Measurements from ENCODE around the gene PAX5.

Gene PAX5

GRCh38 chr9:36928210-36928609 is 105.9 kb downstream of the PAX5 start:
- TF ChIP-seq FOXP2 (optimal IDR thresholded peaks at IDR 0.05; ENCODE audit: borderline replicate concordance, extremely low read depth, extremely low read length, insufficient read depth) (no peak), TAF1 (IDR thresholded peaks at IDR 0.05; ENCODE audit: borderline replicate concordance, insufficient read depth, low read length) (no peak), SIN3A (IDR thresholded peaks at IDR 0.05; ENCODE audit: borderline replicate concordance, insufficient read depth, low read length) (no peak), POLR2AphosphoS5 (IDR thresholded peaks at IDR 0.05; ENCODE audit: low read depth, low read length) (no peak), REST (IDR thresholded peaks at IDR 0.05; ENCODE audit: insufficient read depth in 1 of 2, low read depth in 2 of 2, low read length in 2 of 2) (no peak)

- no peak for TF ChIP-seq SIN3A (IDR thresholded peaks at IDR 0.05; ENCODE audit: borderline replicate concordance, insufficient read depth, low read length)
These were observed 109.2 kb downstream of the PAX5 start for GRCh38 chr9:36924757-36925432.

- TF ChIP-seq SIN3A (IDR thresholded peaks at IDR 0.05; ENCODE audit: borderline replicate concordance, insufficient read depth, low read length) = no peak
- no peak for TF ChIP-seq FOXP2 (optimal IDR thresholded peaks at IDR 0.05; ENCODE audit: borderline replicate concordance, extremely low read depth, extremely low read length, insufficient read depth)
- TF ChIP-seq POLR2AphosphoS5 (IDR thresholded peaks at IDR 0.05; ENCODE audit: low read depth, low read length) = no peak
- TF ChIP-seq REST (IDR thresholded peaks at IDR 0.05; ENCODE audit: insufficient read depth in 1 of 2, low read depth in 2 of 2, low read length in 2 of 2) = no peak
- TF ChIP-seq TAF1 (IDR thresholded peaks at IDR 0.05; ENCODE audit: borderline replicate concordance, insufficient read depth, low read length) = no peak
These were observed 110.0 kb downstream of the PAX5 start for GRCh38 chr9:36924071-36924470.

GRCh38 chr9:36923025-36923625 is 110.9 kb downstream of the PAX5 start:
- no peak for TF ChIP-seq REST (IDR thresholded peaks at IDR 0.05; ENCODE audit: insufficient read depth in 1 of 2, low read depth in 2 of 2, low read length in 2 of 2)
- no peak for TF ChIP-seq POLR2AphosphoS5 (IDR thresholded peaks at IDR 0.05; ENCODE audit: low read depth, low read length)
- TF ChIP-seq TAF1 (IDR thresholded peaks at IDR 0.05; ENCODE audit: borderline replicate concordance, insufficient read depth, low read length) = no peak
- TF ChIP-seq FOXP2 (optimal IDR thresholded peaks at IDR 0.05; ENCODE audit: borderline replicate concordance, extremely low read depth, extremely low read length, insufficient read depth) = no peak
- TF ChIP-seq SIN3A (IDR thresholded peaks at IDR 0.05; ENCODE audit: borderline replicate concordance, insufficient read depth, low read length) = no peak

DNA sequence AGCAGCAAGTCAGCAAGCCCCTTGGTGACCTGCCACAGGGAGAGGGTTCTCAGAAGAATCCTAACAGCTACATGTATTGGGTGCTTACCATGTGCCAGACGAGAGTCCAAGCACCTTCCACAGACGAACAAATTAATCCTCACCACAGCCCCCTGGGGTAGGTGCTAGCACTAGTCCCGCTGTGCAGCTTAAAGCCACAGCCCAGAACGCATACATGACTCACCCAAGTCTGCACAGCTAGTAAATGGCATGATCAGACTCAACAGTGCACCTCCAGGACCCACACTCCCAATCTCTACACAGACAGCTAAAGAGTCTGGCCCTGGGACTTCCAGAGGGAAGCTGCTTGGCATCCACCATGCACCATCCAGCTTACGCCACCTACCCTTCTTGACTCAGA is 111.5 kb downstream of the PAX5 start:
- TF ChIP-seq POLR2AphosphoS5 (IDR thresholded peaks at IDR 0.05; ENCODE audit: low read depth, low read length) (no peak), REST (IDR thresholded peaks at IDR 0.05; ENCODE audit: insufficient read depth in 1 of 2, low read depth in 2 of 2, low read length in 2 of 2) (no peak), SIN3A (IDR thresholded peaks at IDR 0.05; ENCODE audit: borderline replicate concordance, insufficient read depth, low read length) (no peak), FOXP2 (optimal IDR thresholded peaks at IDR 0.05; ENCODE audit: borderline replicate concordance, extremely low read depth, extremely low read length, insufficient read depth) (no peak), TAF1 (IDR thresholded peaks at IDR 0.05; ENCODE audit: borderline replicate concordance, insufficient read depth, low read length) (no peak)

All from PFSK-1 (cell line).